Umbilical cord (tissue), 2 donors: ENCODE data around the gene SNAPC3. TPM values are rescaled to one million over a fixed set of nuclear protein-coding genes. Genes with fewer than 3 reads are reported as not detected.
"Not testable (repeated sequence)": the region's sequence is repeated elsewhere in the genome, so short reads cannot be mapped to it uniquely, and the experiment has no call there.

Source experiments
- DNase-seq: peaks from one replicate; pipeline ENCODE4 v3.0.0-alpha.2; 2015; ENCODE audit warnings: low spot score
- total RNA-seq: library from RNA; depleted of rRNA; stranded (reverse); fragments of >200 nt; gene quantifications from one replicate; pipeline ENCODE4 v1.2.3, GENCODE V29; 2014; ENCODE audit warnings: low replicate concordance; ENCODE audit not compliant: insufficient read depth

The SNAPC3 gene
- total RNA-seq: 43.8 TPM

- DNase-seq: peak; percentile 97
Measured at GRCh38 chr9:15422372-15423230, at the start of gene SNAPC3. Gene SNAPC3 (plus strand): TSS chr9:15422876. CDS start chr9:15422880, 4 bp downstream.

GRCh38 chr9:15373881-15374280 lies 48.8 kb upstream of the SNAPC3 start:
- no peak for DNase-seq

- no peak for DNase-seq
Measured at GRCh38 chr9:15374310-15374709, 48.4 kb upstream of the SNAPC3 start.

GRCh38 chr9:15374825-15375224 lies 47.9 kb upstream of the SNAPC3 start:
- DNase-seq: no peak

GRCh38 chr9:15377625-15378540 lies 44.8 kb upstream of the SNAPC3 start:
- peak; percentile 55 for DNase-seq

- DNase-seq: not testable (repeated sequence)
Measured at GRCh38 chr9:15379317-15379716, 43.4 kb upstream of the SNAPC3 start.

GRCh38 chr9:15379888-15380287 lies 42.8 kb upstream of the SNAPC3 start:
- not testable (repeated sequence) for DNase-seq

GRCh38 chr9:15381491-15381890 lies 41.2 kb upstream of the SNAPC3 start:
- DNase-seq: no peak

GRCh38 chr9:15386465-15386864 lies 36.2 kb upstream of the SNAPC3 start:
- no peak for DNase-seq

- no peak for DNase-seq
Measured at GRCh38 chr9:15389173-15389572, 33.5 kb upstream of the SNAPC3 start.

- no peak for DNase-seq
Measured at GRCh38 chr9:15389631-15390030, 33.0 kb upstream of the SNAPC3 start.

- no peak for DNase-seq
Measured at GRCh38 chr9:15390201-15390600, 32.5 kb upstream of the SNAPC3 start.

GRCh38 chr9:15392363-15392762 lies 30.3 kb upstream of the SNAPC3 start:
- DNase-seq: no peak

- DNase-seq: peak; percentile 27
Measured at GRCh38 chr9:15400281-15400941, 22.3 kb upstream of the SNAPC3 start.

- peak; percentile 30 for DNase-seq
Measured at GRCh38 chr9:15401266-15401665, 21.4 kb upstream of the SNAPC3 start.

GRCh38 chr9:15403155-15403554 lies 19.5 kb upstream of the SNAPC3 start:
- DNase-seq: no peak

GRCh38 chr9:15404171-15404570 lies 18.5 kb upstream of the SNAPC3 start:
- no peak for DNase-seq

- DNase-seq: peak; percentile 35
Measured at GRCh38 chr9:15416880-15417279, 5.8 kb upstream of the SNAPC3 start.

GRCh38 chr9:15417626-15418025 lies 5.0 kb upstream of the SNAPC3 start:
- DNase-seq: no peak

- DNase-seq: peak; percentile 4
Measured at GRCh38 chr9:15420796-15421195, 1.9 kb upstream of the SNAPC3 start.

GRCh38 chr9:15421532-15421931 lies 1.1 kb upstream of the SNAPC3 start:
- no peak for DNase-seq

- no peak for DNase-seq
Measured at GRCh38 chr9:15421990-15422371, 695 bp upstream of the SNAPC3 start.
